H1 (cell line): ENCODE data around the gene RHO. TPM values are rescaled to one million over a fixed set of nuclear protein-coding genes. Genes with fewer than 3 reads are reported as not detected.
A peak's percentile ranks its signal among the peaks of the same experiment; 100 is the strongest.

Source experiments
- CTCF ChIA-PET: fragments of 300-600 bp; sonication (Branson Sonifier 250); formaldehyde crosslinking; loops from one replicate; lab custom pipeline; 2021; ENCODE audit not compliant: partially characterized antibody; lab: Charles Lee
- POLR2A ChIA-PET: fragments of 300-600 bp; sonication (Branson Sonifier 250); formaldehyde crosslinking; loops from one replicate; lab custom pipeline; 2021; ENCODE audit warnings: inconsistent platforms; ENCODE audit not compliant: partially characterized antibody; lab: Charles Lee
- DNase-seq, 2 experiments: peaks; one replicate each; pipeline versions ENCODE4 v3.0.0 to v3.0.0-alpha.2; 2010 to 2022; ENCODE audit warnings: low spot score in 2 of 2, low read depth in 1 of 2, mixed read lengths in 1 of 2
- FAIRE-seq: peaks from 2 replicates; lab custom pipeline; 2011; peaks lifted over from hg19 to GRCh38; lab: Jason Lieb, UNC
- H2AFZ ChIP-seq: 2 replicates; pipeline ENCODE4 v1.8.1; 2012; ENCODE audit warnings: low read length, inconsistent platforms
- H2AK5ac ChIP-seq: 2 replicates; pipeline ENCODE4 v1.6.1; 2013; ENCODE audit warnings: low read depth, low read length
- H2BK120ac ChIP-seq: replicated peaks from 2 replicates; pipeline ENCODE3; 2013; ENCODE audit warnings: low read depth, low read length, inconsistent platforms
- H2BK12ac ChIP-seq: 2 replicates; pipeline ENCODE4 v1.6.1; 2013; ENCODE audit warnings: low read depth, low read length
- H2BK15ac ChIP-seq: 2 replicates; pipeline ENCODE4 v1.6.1; 2013; ENCODE audit warnings: low read length
- H2BK20ac ChIP-seq: 2 replicates; pipeline ENCODE4 v1.6.1; 2013; ENCODE audit warnings: low read length
- H2BK5ac ChIP-seq: 2 replicates; pipeline ENCODE4 v1.6.1; 2013; ENCODE audit warnings: low read depth, low read length
- H3K14ac ChIP-seq: 2 replicates; pipeline ENCODE4 v1.6.1; 2013; ENCODE audit warnings: inconsistent platforms; ENCODE audit not compliant: insufficient read length
- H3K18ac ChIP-seq: 2 replicates; pipeline ENCODE4 v1.6.1; 2013; ENCODE audit warnings: low read length; ENCODE audit errors: extremely low read depth
- H3K23ac ChIP-seq: 2 replicates; pipeline ENCODE4 v1.6.1; 2013; ENCODE audit warnings: inconsistent platforms; ENCODE audit not compliant: insufficient read length
- H3K23me2 ChIP-seq: 2 replicates; pipeline ENCODE4 v1.6.1; 2013; ENCODE audit warnings: low read depth, low read length
- H3K27ac ChIP-seq: 2 replicates; pipeline ENCODE4 v1.6.1; 2011; ENCODE audit warnings: low read depth, low read length, inconsistent platforms
- H3K27me3 ChIP-seq, 4 experiments: replicated peaks in 1 of 4; 1 replicate in 1 of 4; 2 replicates in 3 of 4; pipeline versions ENCODE4 v1.6.1 to v1.8.1; 2011 to 2013; ENCODE audit warnings: low read length in 3 of 4, mild to moderate bottlenecking in 3 of 4, inconsistent platforms in 2 of 4, mixed read lengths in 2 of 4, moderate library complexity in 1 of 4; ENCODE audit not compliant: control insufficient read depth in 3 of 4, insufficient read depth in 3 of 4; ENCODE audit errors: extremely low read depth in 1 of 4
- H3K36me3 ChIP-seq, 4 experiments: 2 replicates each; pipeline versions ENCODE4 v1.6.1 to v1.8.1; 2011 to 2013; ENCODE audit warnings: mild to moderate bottlenecking in 4 of 4, low read length in 3 of 4, moderate library complexity in 2 of 4, control low read depth in 1 of 4, inconsistent platforms in 1 of 4; ENCODE audit not compliant: insufficient read depth in 4 of 4, control insufficient read depth in 2 of 4
- H3K4ac ChIP-seq: replicated peaks from 2 replicates; pipeline ENCODE3; 2013; ENCODE audit warnings: low read length, low read depth, mixed read lengths, inconsistent platforms; ENCODE audit not compliant: insufficient read length
- H3K4me1 ChIP-seq, 4 experiments: replicated peaks in 1 of 4; 1 replicate in 1 of 4; 2 replicates in 3 of 4; pipeline versions ENCODE4 v1.6.1 to v1.8.1; 2011 to 2013; ENCODE audit warnings: low read length in 3 of 4, inconsistent platforms in 2 of 4, mixed read lengths in 1 of 4; ENCODE audit not compliant: insufficient read depth in 4 of 4, control insufficient read depth in 3 of 4
- H3K4me2 ChIP-seq, 2 experiments: 2 replicates each; pipeline versions ENCODE4 v1.6.1 to v1.8.1; 2011 to 2013; ENCODE audit warnings: low read depth in 2 of 2, low read length in 2 of 2, control low read depth in 1 of 2, inconsistent platforms in 1 of 2, mild to moderate bottlenecking in 1 of 2; ENCODE audit not compliant: insufficient read depth in 1 of 2
- H3K4me3 ChIP-seq, 4 experiments: fragments of 200-600, 300-600 bp in 1 of 4; sonication (generic), shearing (Covaris generic), sonication (Bioruptor Twin) in 1 of 4; 2 replicates each; pipeline versions ENCODE4 v1.5.1 to v1.8.1; 2011 to 2016; ENCODE audit warnings: low read length in 4 of 4, low read depth in 3 of 4, control low read depth in 2 of 4, inconsistent platforms in 2 of 4, mild to moderate bottlenecking in 2 of 4, mixed read lengths in 1 of 4, moderate library complexity in 1 of 4; ENCODE audit not compliant: insufficient read depth in 2 of 4; ENCODE audit errors: extremely low read depth in 1 of 4
- H3K56ac ChIP-seq: replicated peaks from 2 replicates; pipeline ENCODE3; 2013; ENCODE audit warnings: low read depth, mild to moderate bottlenecking, mixed read lengths, low read length, inconsistent platforms; ENCODE audit not compliant: insufficient read length
- H3K79me1 ChIP-seq: 2 replicates; pipeline ENCODE4 v1.6.1; 2013; ENCODE audit warnings: low read depth, low read length, control low read depth
- H3K79me2 ChIP-seq, 2 experiments: 2 replicates each; pipeline versions ENCODE4 v1.6.1 to v1.8.1; 2012 to 2013; ENCODE audit warnings: low read length in 2 of 2, mild to moderate bottlenecking in 2 of 2, inconsistent platforms in 1 of 2; ENCODE audit not compliant: insufficient read depth in 2 of 2, control insufficient read depth in 1 of 2
- H3K9ac ChIP-seq, 4 experiments: replicated peaks in 1 of 4; 1 replicate in 1 of 4; 2 replicates in 3 of 4; pipeline versions ENCODE4 v1.6.1 to v1.8.1; 2011 to 2013; ENCODE audit warnings: low read depth in 3 of 4, low read length in 3 of 4, control low read depth in 2 of 4, mild to moderate bottlenecking in 2 of 4, moderate library complexity in 2 of 4, inconsistent platforms in 1 of 4; ENCODE audit errors: extremely low read depth in 1 of 4
- H3K9me3 ChIP-seq, 2 experiments: 2 replicates each; pipeline versions ENCODE4 v1.6.1 to v1.8.1; 2012 to 2013; ENCODE audit warnings: mild to moderate bottlenecking in 2 of 2, moderate library complexity in 2 of 2, control low read depth in 1 of 2, inconsistent platforms in 1 of 2, low read depth in 1 of 2, low read length in 1 of 2, mixed read lengths in 1 of 2; ENCODE audit not compliant: insufficient read depth in 2 of 2
- H4K20me1 ChIP-seq, 2 experiments: replicated peaks in 1 of 2; 2 replicates each; pipeline versions ENCODE3 to v1.8.1; 2011 to 2013; ENCODE audit warnings: inconsistent platforms in 2 of 2, low read length in 2 of 2, mild to moderate bottlenecking in 1 of 2; ENCODE audit not compliant: insufficient read depth in 2 of 2, control insufficient read depth in 1 of 2
- H4K5ac ChIP-seq: 2 replicates; pipeline ENCODE4 v1.6.1; 2013; ENCODE audit warnings: low read length, low read depth, mixed read lengths, inconsistent platforms; ENCODE audit not compliant: insufficient read length
- H4K8ac ChIP-seq: 2 replicates; pipeline ENCODE4 v1.8.0; 2013; ENCODE audit warnings: mild to moderate bottlenecking, moderate library complexity, low read length, inconsistent platforms; ENCODE audit not compliant: insufficient read depth; ENCODE audit errors: extremely low read depth
- H4K91ac ChIP-seq: replicated peaks from 2 replicates; pipeline ENCODE3; 2013; ENCODE audit warnings: low read length, mixed read lengths, inconsistent platforms; ENCODE audit not compliant: insufficient read length
- EGR1 ChIP-seq: IDR thresholded peaks from 2 replicates; pipeline ENCODE4 v1.6.1; 2011; ENCODE audit warnings: low read depth, low read length, borderline replicate concordance
- HDAC2 ChIP-seq, 2 experiments: fragments of 300-600 bp in 1 of 2; sonication (generic) in 1 of 2; IDR thresholded peaks; 2 replicates each; pipeline ENCODE4 v1.6.1; 2011 to 2012; ENCODE audit warnings: low read depth in 2 of 2, low read length in 2 of 2, mild to moderate bottlenecking in 2 of 2, moderate library complexity in 2 of 2, borderline replicate concordance in 1 of 2, inconsistent platforms in 1 of 2
- KDM1A ChIP-seq: fragments of 200-600, 300-600 bp; sonication (generic); IDR thresholded peaks from 2 replicates; pipeline ENCODE4 v1.7.1; 2016; ENCODE audit warnings: mild to moderate bottlenecking, low read length, borderline replicate concordance
- WGBS, 2 experiments: shearing (Covaris generic) in 1 of 2; methylation state at CpG; one replicate each; pipeline versions ENCODE4 v1.1.6 to v1.1.7; 2013 to 2015; ENCODE audit warnings: low lambda C conversion rate in 2 of 2, mixed read lengths in 2 of 2, inconsistent platforms in 1 of 2, low coverage in 1 of 2, missing lambda C conversion rate in 1 of 2; ENCODE audit not compliant: insufficient replicate concordance in 2 of 2, insufficient coverage in 1 of 2, insufficient read length in 1 of 2; ENCODE audit errors: extremely low coverage in 1 of 2, missing lambda C conversion rate in 1 of 2; 5-methylcytosine and 5-hydroxymethylcytosine counted together
- polyA plus RNA-seq, 7 experiments: library from polyadenylated mRNA; depleted of rRNA in 3 of 7; stranded (reverse) in 5 of 7; unstranded in 2 of 7; fragments of >200 nt in 5 of 7; fragments of 200-250 nt in 2 of 7; gene quantifications; 1 replicate in 5 of 7; 2 replicates in 1 of 7; 4 replicates in 1 of 7; pipeline versions ENCODE4 v1.2.1 to v1.2.3, GENCODE V29; 2011 to 2013; ENCODE audit warnings: missing spikeins in 2 of 7, mixed read lengths in 2 of 7
- total RNA-seq: library from RNA; stranded (reverse); fragmentation: NEBNext Ultra II Directional; extraction: Animal tissue kit (Norgen Biotek cat#: 25700); gene quantifications from 2 replicates; pipeline ENCODE4 v1.2.1, GENCODE V29; 2021

Gene RHO
- total and polyA plus RNA-seq, 2 of the 8 experiments (the other 6 are each of a cell fraction or from before 2014, with no cell fraction given) = not detected

GRCh38 chr3:129558772-129559564, 30.5 kb downstream of the RHO start:
- Histone ChIP-seq H3K79me2 (no peaks in the 10 kb centered on the region), H2AK5ac (no peak overlapping the region), H3K36me3 (no peaks in the 10 kb centered on the region; a peak in 1 of 8 replicates), H3K27me3 (no peaks in the 10 kb centered on the region; a peak in 1 of 7 replicates), H2BK15ac (no peak overlapping the region), H3K23me2 (no peaks in the 10 kb centered on the region), H2BK5ac (peak overlapping the region; percentile 71; the same call in 1 of the 2 replicates), H3K4me3 (no peak overlapping the region), H3K9ac (no peak overlapping the region), H3K9me3 (no peaks in the 10 kb centered on the region), H3K4me1 (peaks cover 0 to 12% (median 6%) of the 10 kb centered on the region in 4 experiments; a peak in 4 of 7 replicates), H4K5ac (no peak overlapping the region), H3K56ac (no peak overlapping the region), H4K91ac (no peak overlapping the region), H4K8ac (no peak overlapping the region; the same call in 1 of the 2 replicates), H3K4me2 (no peak overlapping the region), H2AFZ (no peak overlapping the region), H2BK20ac (0 out of 2 replicates have a peak overlapping the region, but pooled peaks have one; percentile 0), H3K23ac (no peak overlapping the region), H3K14ac (no peak overlapping the region), H4K20me1 (peaks cover 0 to 1% of the 10 kb centered on the region in 2 experiments), H3K79me1 (no peaks in the 10 kb centered on the region), H2BK12ac (no peak overlapping the region), H3K4ac (no peak overlapping the region), H2BK120ac (no peak overlapping the region), H3K27ac (no peak overlapping the region), H3K18ac (no peak overlapping the region)
- 86% methylated on average over 11 of the region's 11 CpGs; no CpG with 5 or more reads in 1 of the 2 experiments for WGBS, 2 experiments
- ChIA-PET POLR2A (interaction anchor here (0.6 kb wide), 1 partner anchor 361 kb away, joined by 5 read pairs; no protein-coding TSS in a partner anchor), CTCF (interaction anchor here (0.7 to 11.3 kb wide), 3 partner anchors 8 to 69 kb away, joined by 3 to 93 read pairs (median 4); no protein-coding TSS in a partner anchor)
- DNase-seq (peak in 1 of 2 experiments; percentile 15), FAIRE-seq (no peak)
- TF ChIP-seq KDM1A (peak; percentile 70; the same call in 1 of the 2 replicates), EGR1 (no peak), HDAC2 (IDR thresholded peaks at IDR 0.05; ENCODE audit: borderline replicate concordance in 1 of 2, low read depth in 2 of 2, low read length in 2 of 2) (no peak)
